Stimulated activated CD8-positive, alpha-beta memory T cell treated with anti-CD3 and anti-CD28 coated beads, Interleukin-4, amount 100 ng/mL, for 24 hours (primary cell): ENCODE measurements around the gene KCNQ1.

Source experiments
- DNase-seq: peaks from one replicate; pipeline ENCODE4 v3.0.0-alpha.2; 2020; ENCODE audit warnings: low read depth

The KCNQ1 gene

DNA sequence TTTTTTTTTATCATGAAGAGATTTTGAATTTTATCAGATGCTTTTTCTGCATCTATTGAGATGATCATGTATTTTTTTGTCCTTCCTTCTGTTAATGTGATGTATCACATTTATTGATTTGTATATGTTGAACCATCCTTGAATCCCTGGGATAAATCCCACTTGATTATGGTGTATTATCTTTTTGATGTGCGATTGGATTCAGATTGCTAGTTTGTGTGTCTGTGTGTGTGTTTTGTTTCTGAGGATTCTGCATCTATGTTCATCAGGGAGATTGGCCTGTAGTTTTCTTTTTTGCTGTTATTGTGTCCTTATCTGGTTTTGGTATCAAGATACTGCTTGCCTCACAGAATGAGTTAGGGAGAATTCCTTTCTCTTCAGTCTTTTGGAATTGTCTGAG lies 202.4 kb downstream of the KCNQ1 start:
- DNase-seq = no peak

DNA sequence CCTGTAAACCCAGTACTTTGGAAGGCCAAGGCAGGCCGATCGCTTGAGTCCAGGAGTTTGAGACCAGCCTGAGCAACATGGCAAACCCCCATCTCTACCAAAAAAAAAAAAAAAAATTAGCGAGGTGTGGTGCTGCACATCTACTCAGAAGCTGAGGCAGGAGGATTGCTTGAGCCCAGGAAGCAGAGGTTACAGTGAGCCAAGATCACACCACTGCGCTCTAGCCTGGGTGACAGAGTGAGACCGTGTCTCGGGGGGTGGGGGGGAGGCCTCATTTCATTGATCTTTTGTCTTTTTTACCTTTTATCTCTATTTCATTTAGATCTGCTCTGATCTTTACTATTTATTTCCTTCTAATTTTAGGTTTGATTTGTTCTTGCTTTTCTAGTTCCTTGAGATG lies 203.1 kb downstream of the KCNQ1 start:
- DNase-seq = no peak

DNA sequence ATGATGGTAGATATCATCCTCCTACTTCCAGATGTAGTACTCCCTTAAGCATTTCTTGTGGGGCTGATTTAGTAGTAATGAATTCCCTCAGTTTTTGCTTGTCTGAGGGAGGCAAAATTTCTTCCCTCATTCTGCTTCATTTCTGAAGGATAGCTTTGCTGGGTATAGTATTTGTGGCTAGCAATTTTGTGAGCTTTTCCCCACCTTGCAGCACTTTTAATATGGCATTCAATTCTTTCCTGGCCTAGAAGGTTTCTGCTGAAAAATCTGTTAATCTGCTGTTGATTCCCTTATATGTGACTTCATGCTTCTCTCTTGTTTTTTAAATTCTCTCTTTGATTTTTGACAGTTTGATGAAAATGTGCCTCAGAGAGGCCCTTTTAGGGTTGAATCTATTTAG lies 204.6 kb downstream of the KCNQ1 start:
- DNase-seq = no peak

DNA sequence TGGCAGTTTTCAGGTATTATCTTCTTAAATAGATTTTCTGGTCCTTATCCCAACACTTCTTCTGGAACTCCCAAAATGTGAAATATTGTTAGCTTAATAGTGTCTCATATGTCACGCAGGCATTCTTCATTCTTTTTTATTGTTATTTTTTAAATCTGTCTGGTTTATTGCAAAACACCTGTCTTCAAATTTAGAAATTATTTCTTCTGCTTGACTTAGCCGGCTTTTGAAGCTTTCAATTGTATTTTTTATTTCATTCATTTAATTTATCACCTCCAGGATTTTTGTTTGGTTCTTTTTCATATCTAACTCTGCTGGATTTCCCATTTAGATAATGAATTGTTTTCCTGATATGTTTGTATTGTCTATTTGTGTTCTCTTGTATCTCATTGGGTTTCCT lies 205.0 kb downstream of the KCNQ1 start:
- DNase-seq = no peak

DNA sequence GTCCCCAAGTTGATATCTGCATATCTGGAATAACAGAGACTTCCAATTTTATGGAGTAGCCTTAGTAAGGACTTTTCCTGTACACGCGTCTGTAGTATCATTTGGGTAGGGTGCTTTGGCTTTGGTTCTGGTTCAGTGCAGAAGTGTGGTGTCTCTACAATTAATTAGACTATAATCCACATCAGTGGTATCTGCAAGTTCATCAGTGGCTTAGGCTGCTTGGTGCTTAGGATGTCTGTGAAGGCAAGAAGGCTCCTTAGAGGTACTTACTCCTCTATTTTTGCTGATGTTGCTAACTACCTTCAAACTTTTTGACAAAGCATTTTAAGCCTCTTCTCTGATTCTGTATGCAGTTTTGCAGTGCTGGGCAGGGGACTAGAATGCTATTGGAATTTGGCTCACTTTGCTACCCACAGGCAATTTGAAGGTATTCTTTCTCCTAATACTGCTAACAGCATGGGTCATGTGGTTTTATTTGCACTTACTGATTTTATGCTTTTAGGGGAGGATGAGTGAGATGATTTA lies 205.6 kb downstream of the KCNQ1 start:
- DNase-seq = no peak

DNA sequence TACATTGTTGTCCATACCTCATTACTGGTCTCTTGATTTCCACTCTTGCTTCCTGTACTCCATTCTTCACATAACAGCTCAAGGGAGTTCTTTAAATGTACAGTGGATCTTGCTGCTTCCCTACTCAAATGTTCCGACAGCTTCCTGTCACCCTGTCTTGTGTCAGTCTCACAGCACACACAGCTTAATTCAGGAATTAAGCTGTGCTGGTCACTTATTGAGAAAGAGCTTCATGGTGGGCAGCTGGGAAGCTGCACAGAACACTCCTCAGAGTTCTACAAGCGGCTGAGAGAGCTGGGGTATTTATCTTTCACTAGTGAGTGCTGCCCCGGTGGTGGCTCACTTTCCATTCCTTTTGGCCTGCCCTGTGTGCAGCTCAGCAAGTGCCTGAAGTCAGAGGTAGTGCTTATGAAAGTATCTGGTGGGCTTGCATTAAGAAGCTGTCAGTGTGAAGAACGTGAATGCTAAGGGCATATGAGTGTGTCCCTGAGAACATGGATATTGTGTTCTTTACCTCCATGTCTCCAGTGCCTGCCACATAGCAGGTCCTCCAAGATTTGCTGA lies 206.3 kb downstream of the KCNQ1 start:
- DNase-seq = no peak

DNA sequence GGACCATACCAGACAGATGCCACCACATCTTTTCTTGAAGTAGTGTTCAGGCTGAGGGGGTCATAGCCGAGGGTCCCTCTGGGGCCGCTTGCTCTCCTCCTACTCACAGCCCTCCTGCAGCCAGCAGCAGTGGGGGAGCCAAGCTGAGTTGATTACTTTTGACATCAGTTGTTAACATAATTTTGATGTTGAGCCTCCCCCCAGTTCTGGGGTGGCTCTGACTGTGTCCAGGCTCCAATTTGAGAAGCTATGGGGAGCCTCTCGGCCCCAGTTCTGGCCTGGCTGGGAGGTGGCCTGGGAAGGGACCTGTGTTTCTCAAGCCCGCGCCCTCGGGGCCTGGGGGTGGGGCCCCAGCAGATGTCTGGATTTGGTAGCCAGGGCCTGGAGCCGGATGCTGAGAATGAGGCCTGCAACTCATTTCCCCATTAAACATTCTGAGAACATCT lies 207.0 kb downstream of the KCNQ1 start:
- no peak for DNase-seq

DNA sequence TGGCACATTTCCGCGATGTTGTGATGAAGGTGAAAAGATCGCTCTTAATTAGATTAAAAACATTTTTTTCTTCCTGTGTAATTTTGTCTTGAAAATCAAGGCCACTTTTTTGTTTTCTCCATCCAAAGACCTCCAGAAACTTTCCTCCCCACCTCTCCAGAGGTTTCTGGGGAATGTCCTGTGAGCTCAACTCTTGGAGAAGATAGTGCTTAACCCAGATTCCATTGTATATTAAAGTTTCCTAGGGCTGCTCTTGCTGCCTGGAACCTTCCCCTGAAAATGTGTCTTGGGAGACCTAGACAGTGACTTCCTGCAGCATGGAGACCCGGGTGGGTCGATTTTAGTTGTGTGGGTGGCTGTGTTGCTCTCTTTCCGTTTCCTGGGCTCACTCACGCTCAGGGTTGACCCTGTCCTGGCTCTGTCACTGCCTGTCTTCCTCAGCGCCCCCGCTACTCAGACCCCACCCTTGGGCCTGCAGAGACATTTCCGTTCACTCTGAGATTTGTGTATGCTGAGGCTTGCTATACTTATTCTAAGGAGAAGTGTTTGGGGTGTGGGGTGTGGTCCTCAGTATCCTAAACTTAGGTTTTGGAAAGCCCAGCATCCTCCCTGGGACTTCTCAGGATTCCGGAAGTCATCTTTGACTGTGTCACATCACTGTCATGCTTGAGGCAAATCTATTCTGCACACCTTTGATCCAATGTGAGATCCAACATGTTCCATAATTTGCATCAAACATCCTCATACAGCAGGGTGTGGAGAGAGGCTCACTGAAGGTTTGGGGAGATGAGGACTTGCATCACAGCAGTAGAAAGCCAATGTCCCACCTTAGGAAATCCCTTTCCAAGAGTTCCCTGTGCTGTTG lies 207.8 kb downstream of the KCNQ1 start:
- DNase-seq = no peak

DNA sequence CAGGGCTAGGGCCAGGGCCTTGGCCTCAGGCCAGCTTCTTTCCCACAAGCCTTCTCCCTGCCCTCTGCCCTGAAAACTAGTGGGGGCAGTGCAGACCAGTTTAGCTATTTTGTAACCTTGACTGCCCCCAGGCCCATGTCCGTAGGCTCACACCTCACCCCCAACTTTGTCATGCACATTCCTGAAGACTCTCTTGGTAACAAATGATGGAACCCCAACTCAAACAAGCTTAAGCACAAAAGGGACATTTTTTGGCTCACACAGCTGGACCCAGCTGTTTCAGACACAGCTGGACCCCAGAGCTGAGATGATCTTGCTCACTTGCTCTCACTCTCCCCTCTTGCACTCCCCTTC lies 208.4 kb downstream of the KCNQ1 start:
- no peak for DNase-seq

DNA sequence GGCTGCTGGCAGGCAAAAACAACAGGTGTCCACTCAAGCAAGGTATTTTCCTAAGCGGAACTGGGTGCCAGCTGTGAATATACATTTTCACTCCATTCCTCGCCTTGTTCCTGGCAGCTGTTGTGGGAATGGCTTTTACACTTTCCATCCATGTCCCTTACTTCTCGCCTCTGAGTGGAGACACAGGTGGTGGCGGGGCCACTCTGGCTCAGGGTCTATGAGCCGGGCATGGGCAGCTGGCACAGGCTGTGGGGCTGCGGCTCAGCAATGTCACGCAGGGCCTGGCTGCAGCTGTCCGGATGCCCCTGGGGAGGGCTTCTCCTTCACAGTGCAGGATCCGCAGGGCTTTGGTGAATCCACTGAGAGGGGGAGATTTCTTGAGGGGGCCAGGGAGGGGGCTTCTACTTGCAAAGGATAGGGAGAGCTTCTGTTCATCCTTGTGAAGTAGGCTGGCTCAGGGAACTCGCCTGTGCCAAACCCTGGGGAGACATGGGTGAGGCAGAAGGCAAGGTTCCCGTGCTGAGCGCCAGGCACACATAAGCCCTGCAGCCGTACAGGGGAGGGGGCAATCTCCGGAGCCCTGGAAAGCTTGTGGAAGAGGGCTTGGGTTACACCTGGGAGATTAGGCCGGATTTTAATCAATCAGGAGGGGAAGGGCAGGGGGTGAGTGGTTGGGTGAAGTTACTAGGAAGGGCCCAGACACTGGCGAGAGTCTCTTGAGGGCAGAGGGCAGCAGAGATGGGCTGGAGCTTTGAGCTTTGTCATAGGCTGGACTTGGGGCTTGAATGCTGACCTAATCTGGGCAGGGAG lies 209.3 kb downstream of the KCNQ1 start:
- DNase-seq = no peak

DNA sequence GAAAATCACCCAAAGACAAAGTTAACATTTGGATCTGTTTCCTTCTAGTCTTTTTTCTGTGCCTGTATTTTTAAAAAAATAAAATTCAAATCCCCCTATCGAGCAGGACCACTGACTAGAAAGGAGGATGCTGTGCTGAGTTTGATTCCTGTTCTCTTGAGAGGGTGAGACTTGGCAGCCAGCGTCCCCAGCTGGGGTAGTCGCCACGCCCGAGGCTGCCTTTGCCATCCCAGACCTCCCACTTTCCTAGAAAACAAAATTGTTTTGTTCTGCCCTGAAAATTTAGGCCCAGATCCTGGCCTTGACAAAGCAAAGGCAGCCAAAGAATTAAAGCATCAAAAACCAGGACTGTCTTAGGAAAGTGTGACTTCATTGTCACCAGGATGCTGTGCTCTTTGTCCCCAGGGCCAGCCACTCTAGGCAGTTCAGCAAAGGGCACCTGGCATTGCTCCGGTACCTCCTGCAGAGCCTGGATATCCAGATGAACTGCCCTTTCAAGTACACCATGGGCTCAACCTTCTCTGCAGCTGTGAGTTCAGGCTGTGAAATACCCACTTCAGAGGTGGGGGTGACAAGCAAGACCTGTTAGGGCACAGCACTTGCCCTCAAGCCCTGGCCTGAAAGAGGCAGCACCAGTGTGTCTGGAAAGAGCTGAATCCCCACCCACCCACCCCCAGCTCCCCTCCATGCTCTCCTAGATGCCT lies 210.4 kb downstream of the KCNQ1 start:
- DNase-seq = no peak

DNA sequence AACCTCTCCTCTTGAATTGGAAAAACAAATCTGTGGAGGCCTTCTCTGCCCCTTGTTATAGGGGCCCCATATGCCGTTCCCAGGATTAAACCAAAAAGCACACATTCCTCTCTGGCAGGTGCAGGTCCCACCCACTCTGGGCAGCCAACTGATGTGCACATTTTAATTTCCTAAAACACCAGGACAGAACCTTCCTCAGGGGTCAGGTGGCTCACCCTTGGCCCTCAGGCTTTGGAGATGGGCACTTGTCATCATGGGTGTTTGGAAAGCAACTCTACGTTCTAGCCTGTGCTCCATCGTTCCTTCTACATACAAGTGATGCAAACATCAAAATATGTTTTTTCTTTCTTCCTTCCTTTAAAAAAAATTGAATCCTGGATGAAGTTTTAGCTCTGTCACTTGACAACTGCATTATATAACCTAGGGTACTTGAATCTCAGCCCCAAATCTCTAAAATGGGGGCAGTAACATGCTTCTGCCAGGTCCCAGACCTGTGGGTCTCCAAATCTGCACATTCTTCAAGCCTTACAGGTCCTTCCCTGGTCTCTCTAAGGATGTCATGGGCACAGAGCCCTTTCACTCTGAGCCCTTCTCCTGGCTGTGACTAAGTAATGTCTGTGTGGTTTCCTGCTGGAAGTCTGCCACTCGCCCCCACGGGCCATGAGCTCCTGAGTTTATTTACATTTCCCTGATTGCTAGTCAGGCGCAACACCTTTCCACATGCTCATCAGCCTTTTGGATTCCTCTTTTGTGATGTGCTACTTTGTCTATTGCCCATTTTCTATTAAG lies 211.2 kb downstream of the KCNQ1 start:
- no peak for DNase-seq

DNA sequence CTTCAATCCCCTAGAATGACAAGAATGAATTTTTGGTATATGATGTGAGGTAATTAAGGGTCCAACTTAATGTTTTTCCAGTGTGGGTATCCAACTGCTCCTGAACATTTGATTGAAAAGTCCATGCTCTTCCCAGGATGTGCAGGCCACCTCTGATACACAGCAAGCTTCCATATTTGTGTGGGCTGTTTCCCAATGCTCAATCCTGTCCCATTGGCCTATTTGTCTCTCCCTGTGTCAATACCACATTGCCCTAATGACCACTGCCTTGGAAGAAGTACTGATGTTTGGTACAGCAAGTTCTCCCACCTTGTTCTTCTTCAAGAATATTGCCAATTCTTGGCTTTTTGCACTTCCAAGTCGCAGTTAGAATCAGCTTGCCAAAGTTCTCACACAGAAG lies 212.1 kb downstream of the KCNQ1 start:
- no peak for DNase-seq

DNA sequence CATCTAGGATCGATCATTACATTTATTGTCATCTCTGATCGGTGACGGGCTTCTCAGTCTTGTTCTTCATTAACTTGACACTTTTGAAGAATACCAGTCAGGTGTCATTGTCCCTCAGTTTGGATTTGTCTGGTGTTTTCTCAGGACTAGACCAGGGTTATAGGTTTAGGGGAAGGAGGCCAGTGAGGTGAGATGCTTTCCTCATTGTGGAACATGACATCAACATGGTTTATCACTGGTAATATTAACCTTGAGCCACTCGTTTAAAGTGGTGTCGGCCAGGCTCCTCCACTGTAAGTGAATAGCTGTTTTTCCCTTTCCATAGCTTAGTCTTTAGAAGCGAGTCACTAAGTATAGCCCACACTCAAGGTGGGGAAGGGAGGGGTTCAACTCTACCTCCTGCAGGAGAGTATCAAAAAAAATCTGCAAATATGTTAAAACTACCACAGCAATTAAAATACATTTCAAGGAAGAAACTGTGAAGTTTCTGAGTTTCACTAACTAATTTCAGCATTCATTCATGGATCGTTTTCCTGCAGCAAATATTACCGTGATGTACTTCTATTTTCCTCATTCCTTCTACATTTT lies 213.0 kb downstream of the KCNQ1 start:
- DNase-seq = no peak

DNA sequence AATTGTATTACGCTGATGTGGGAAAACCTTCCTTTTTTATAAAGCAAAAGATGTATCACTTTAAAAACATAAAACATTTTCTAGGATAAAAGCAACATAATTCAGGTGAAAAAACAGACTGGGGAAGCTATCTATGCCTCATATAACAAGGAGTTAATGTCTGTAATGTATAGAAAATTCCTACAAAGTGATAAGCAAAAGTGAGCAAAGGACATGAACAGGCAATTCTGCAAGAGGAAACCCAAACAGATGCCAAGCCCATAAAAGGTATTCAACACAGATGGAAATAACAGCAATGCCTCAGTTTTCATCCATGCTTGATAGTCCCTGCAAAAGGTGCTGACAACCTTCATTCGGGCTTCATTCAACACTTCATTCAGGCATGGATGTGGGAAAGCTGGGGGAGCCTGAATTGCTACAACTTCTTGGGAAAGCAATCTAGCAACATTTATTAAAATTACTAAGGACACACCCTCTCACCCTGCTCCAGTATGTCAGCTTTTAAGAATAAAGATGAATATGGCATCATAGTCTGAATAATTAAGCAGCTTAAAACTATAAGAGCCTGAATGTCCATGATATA lies 215.6 kb downstream of the KCNQ1 start:
- no peak for DNase-seq

DNA sequence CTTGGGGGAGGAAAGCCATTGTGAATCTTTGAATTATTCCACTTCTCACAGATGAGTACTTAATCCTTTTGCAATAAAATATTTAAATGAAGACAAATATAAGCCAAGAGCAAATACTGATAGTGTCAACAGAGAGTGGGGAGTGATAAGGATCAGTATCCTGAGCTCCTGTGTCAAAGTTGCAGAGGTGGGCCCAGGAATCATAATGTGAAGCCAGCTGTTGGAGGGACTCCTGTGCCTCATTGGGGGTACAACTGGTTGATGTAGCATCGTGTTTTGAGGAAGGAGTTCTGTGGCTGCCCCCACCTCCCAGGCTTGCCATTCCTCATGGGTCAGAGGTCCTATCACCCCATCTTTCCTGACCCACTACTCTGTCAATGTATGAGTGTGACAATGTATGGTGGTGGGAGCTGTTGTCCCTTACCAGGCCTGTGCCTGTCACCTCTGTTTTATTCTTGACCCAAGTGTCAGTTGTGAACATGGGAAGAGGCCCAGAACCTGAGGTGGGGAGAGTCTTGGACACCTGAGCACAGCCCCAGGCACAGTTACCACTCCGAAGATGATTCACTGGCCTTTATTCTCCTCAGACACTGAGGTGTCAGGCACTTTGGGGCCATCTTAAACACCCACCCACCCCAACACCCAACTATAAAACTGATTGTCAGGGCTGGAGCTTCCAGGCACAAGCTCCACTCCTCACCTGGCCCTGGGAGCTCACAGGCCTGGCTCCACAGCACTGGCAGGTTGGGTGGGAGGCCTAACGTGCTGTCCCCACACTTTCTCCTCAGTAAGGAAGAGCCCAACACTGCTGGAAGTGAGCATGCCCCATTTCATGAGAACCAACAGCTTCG lies 216.6 kb downstream of the KCNQ1 start:
- no peak for DNase-seq

DNA sequence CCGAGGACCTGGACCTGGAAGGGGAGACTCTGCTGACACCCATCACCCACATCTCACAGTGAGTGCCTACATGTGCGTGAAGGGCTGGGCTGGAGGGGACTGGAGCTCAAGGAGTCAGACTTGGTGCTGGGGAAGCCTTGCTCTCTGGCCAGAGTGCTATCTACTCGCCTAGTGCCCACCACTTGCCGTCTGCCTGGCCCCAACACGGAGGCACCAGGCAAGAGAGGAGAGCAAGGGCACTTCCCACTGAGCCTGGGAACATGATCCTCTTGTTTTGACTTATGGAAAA lies 217.2 kb downstream of the KCNQ1 start:
- DNase-seq = no peak

DNA sequence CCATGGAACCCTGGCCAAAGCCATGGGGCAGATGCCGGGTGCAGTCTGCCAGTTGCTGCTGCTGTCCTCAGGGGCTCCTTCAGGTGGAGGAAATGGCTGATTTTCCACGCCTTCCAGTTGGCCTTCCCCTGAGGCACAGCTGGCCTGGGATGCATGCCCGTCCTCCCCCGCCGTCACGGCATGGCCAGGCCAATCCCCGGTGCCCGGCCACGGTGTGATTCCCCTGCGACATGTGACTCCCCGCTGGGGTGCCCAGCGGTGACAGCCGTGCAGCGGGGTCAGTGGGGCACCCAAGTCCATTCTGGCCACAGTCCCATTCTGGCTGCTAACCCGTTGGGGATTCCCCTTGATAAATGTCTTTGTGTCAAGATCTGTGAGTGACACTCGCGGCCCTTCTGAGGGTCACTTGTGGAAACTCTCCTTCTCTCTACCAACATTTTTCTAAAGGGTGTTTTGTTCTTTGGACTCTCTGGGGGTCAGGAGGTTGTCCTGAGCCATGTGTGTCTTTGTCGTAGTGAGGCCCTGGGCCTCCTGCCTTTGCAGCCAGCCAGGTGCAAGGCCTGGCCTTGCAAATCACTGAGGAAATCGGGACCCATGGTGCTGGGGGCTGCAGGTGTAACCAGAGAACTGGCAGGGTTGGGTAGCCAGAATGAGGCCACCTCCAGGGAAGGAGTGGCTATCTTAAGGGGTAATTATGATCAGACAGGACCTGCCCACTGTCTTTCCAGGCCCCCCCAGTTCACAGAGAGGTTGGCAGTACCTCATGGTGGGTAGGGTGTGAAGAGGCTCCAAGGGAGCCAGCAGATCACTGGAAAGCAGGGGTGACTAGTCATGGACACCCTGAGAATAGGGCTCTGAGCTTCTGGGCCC lies 217.9 kb downstream of the KCNQ1 start:
- no peak for DNase-seq

DNA sequence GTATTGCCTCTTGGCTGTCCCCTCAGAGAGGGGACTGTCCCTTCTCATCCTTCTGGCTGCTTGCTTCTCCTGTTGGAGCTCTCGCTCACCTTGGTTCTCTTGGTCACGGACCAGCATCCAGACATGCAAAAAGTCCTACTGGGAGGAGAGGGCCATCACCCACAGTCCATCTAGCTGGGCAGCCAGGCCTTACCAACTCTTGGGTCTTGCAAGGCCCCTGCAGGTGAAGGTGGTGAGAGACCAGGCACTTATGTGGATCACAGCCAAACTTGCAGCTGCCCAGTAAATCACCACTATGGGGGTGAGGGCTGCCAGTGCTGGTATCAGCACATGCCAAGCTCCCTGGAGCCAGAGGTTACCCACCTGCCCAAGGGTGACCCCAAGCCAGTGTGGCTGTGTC lies 218.7 kb downstream of the KCNQ1 start:
- no peak for DNase-seq
